ENCODE results near the gene CERT1.
"Not testable (repeated sequence)": the region's sequence is repeated elsewhere in the genome, so short reads cannot be mapped to it uniquely, and the experiment has no call there.

The CERT1 gene

GRCh38 chr5:75341934-75342333, 169.5 kb downstream of the CERT1 start:
- no peak for DNase-seq

GRCh38 chr5:75340714-75341478, 170.5 kb downstream of the CERT1 start:
- DNase-seq = no peak

- DNase-seq = no peak
Measured at GRCh38 chr5:75338408-75338807, 173.0 kb downstream of the CERT1 start.

- DNase-seq = peak in 5 of 6 experiments; percentile 15 to 59 (median 32)
Measured at GRCh38 chr5:75337366-75338021, 173.9 kb downstream of the CERT1 start.

GRCh38 chr5:75336615-75337336, 174.7 kb downstream of the CERT1 start, which contains the start of gene HMGCR:
HMGCR (plus strand) TSS chr5:75337220; CDS start chr5:75342606, 5,386 bp downstream.
- peak; percentile 92 to 97 (median 95) for DNase-seq

- DNase-seq = peak in 2 of 6 experiments; percentile 58 to 61
Measured at GRCh38 chr5:75335952-75336614, 175.3 kb downstream of the CERT1 start.

- DNase-seq = no peak
Measured at GRCh38 chr5:75335486-75335885, 175.9 kb downstream of the CERT1 start.

GRCh38 chr5:75334413-75334812, 177.0 kb downstream of the CERT1 start:
- not testable (repeated sequence) for DNase-seq

- not testable (repeated sequence) for DNase-seq
Measured at GRCh38 chr5:75333759-75334158, 177.7 kb downstream of the CERT1 start.

- DNase-seq = no peak
Measured at GRCh38 chr5:75331095-75332090, 180.0 kb downstream of the CERT1 start.

- no peak for DNase-seq
Measured at GRCh38 chr5:75330404-75330803, 181.0 kb downstream of the CERT1 start.

Data from stimulated activated naive CD4-positive, alpha-beta T cell (primary cell).